AG04449 (cell line): Measurements from ENCODE around the gene INAVA.

Experiments
- CTCF ChIA-PET: fragments of 350-600 bp; formaldehyde crosslinking; extraction: SDS; loops from one replicate; lab custom pipeline; 2021; ENCODE audit warnings: antibody characterized with exemption; lab: Yijun Ruan, JAX
- POLR2A ChIA-PET: fragments of 400-600, 350-600 bp; formaldehyde crosslinking; extraction: SDS; loops from one replicate; lab custom pipeline; 2020; ENCODE audit warnings: antibody characterized with exemption, inconsistent platforms; lab: Yijun Ruan, JAX
- DNase-seq: peaks from one replicate; pipeline ENCODE4 v3.0.0-alpha.2; 2010; ENCODE audit warnings: low read depth, low spot score
- H3K4me3 ChIP-seq: 2 replicates; pipeline ENCODE4 v1.5.1; 2011; ENCODE audit warnings: low read depth, mild to moderate bottlenecking, control low read depth, low read length
- CTCF ChIP-seq: IDR thresholded peaks from one replicate; pipeline ENCODE4 v1.5.1; 2011; ENCODE audit warnings: mild to moderate bottlenecking, moderate library complexity, low read length, control low read depth, inconsistent platforms; ENCODE audit not compliant: insufficient read depth; ENCODE audit errors: missing control alignments

INAVA gene

GRCh38 chr1:200888349-200888838 is 6.3 kb upstream of the INAVA start:
- no peak for DNase-seq
- CTCF ChIA-PET, result interaction anchor here (0.6 to 1.3 kb wide), 4 partner anchors 10 to 155 kb away, joined by 3 read pairs; no protein-coding TSS in a partner anchor
- no peak for TF ChIP-seq CTCF
- H3K4me3 ChIP-seq, result no peak overlapping the region
- POLR2A ChIA-PET, result no interaction called here

- ChIA-PET POLR2A (no interaction called here), CTCF (interaction anchor here (1.6 kb wide), 1 partner anchor 13 kb away, joined by 10 read pairs; no protein-coding TSS in a partner anchor)
- no peak for TF ChIP-seq CTCF
Observed at GRCh38 chr1:200889571-200889970, 5.1 kb upstream of the INAVA start.

GRCh38 chr1:200890027-200890426 is 4.7 kb upstream of the INAVA start:
- POLR2A ChIA-PET, result no interaction called here
- no peak overlapping the region for H3K4me3 ChIP-seq
- TF ChIP-seq CTCF, result no peak
- CTCF ChIA-PET, result interaction anchor here (1.1 to 2.0 kb wide), 5 partner anchors 9 to 123 kb away, joined by 3 to 10 read pairs (median 7); no protein-coding TSS in a partner anchor
- no peak for DNase-seq

More at GRCh38 chr1:200889571-200889970, 5.1 kb upstream of the INAVA start:
- no peak for DNase-seq
- H3K4me3 ChIP-seq, result no peak overlapping the region

GRCh38 chr1:200890818-200891773 is 3.6 kb upstream of the INAVA start:
- POLR2A ChIA-PET, result interaction anchor here (0.9 kb wide), 1 partner anchor 81 kb away, joined by 3 read pairs; no protein-coding TSS in a partner anchor
- CTCF ChIA-PET, result interaction anchor here (0.7 to 2.0 kb wide), 10 partner anchors 9 to 200 kb away, joined by 3 to 10 read pairs (median 4); no protein-coding TSS in a partner anchor
- peak overlapping the region; percentile 55 for H3K4me3 ChIP-seq
- peak; percentile 66 for TF ChIP-seq CTCF
- DNase-seq, result no peak

DNA sequence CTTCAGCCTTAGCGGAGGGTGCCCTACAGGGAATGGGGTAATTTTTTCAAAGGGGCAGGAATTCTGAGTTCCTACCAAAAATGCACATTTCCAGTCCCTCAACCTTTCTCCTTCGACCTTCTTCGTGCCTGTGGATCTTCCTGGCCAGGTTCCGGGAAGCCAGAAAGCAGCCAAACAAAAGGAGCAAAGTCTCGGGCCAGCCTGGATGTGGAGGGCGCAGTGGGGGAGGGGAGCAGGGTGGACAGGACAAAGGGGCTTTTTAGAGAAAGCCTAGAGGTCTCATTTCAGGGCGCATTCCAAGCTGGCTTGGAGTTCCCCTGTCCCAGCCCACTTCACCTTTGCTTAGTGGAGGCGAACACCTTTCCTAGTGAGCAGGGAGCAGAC is 2.9 kb upstream of the INAVA start:
- ChIA-PET CTCF (interaction anchor here (1.2 to 2.0 kb wide), 4 partner anchors 10 to 148 kb away, joined by 3 to 10 read pairs (median 4); no protein-coding TSS in a partner anchor), POLR2A (interaction anchor here (0.9 kb wide), 1 partner anchor 80 kb away, joined by 3 read pairs; no protein-coding TSS in a partner anchor)
- H3K4me3 ChIP-seq, result peak overlapping the region; percentile 55; the same call in 1 of the 2 replicates
- no peak for DNase-seq
- no peak for TF ChIP-seq CTCF

DNA sequence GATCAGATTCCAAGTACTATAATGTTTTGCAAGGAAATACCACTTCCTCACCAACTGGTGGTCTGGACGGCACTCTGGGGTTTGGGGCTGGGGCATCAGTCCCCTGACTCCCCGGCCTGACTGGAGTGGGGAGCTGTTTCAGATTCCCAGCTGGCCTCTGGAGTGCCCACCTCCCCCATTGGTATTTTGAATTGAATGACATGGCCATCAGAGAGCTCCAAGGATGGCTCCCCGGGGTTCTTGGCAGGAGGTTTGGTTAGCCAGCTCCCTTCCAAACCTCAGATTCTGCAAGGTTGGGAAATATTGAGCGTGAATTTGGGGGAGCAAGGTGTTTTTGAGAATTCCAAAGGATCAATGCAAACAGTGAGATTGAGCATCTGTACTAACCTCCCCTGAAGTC is 2.2 kb upstream of the INAVA start:
- ChIA-PET CTCF (no interaction called here), POLR2A (no interaction called here)
- no peak overlapping the region for H3K4me3 ChIP-seq
- no peak for DNase-seq
- no peak for TF ChIP-seq CTCF
